Hepatocyte (in vitro differentiated cells): ENCODE data around the gene PEA15. TPM values are rescaled to one million over a fixed set of nuclear protein-coding genes. Genes with fewer than 3 reads are reported as not detected.

Source experiments
- DNase-seq: peaks from one replicate; pipeline ENCODE4 v3.0.0-alpha.2; 2016; ENCODE audit warnings: low spot score
- H2AFZ ChIP-seq: fragments of 200-600 bp; sonication (generic); 2 replicates; pipeline ENCODE4 v1.6.0; 2016; ENCODE audit warnings: antibody characterized with exemption, mild to moderate bottlenecking
- H3K27ac ChIP-seq: fragments of 200-600 bp; sonication (generic); 2 replicates; pipeline ENCODE4 v1.5.1; 2016; ENCODE audit warnings: mild to moderate bottlenecking
- H3K27me3 ChIP-seq: fragments of 200-600 bp; sonication (generic); 2 replicates; pipeline ENCODE4 v1.6.1; 2016
- H3K36me3 ChIP-seq: fragments of 200-600 bp; sonication (generic); replicated peaks from 2 replicates; pipeline ENCODE4 v1.5.1; 2016; ENCODE audit warnings: low read depth; ENCODE audit not compliant: insufficient read depth
- H3K4me1 ChIP-seq: fragments of 200-600 bp; sonication (generic); 2 replicates; pipeline ENCODE4 v1.5.1; 2016; ENCODE audit warnings: mild to moderate bottlenecking, moderate library complexity; ENCODE audit not compliant: insufficient read depth
- H3K4me2 ChIP-seq: fragments of 200-600 bp; sonication (generic); 2 replicates; pipeline ENCODE4 v1.6.0; 2016
- H3K4me3 ChIP-seq: fragments of 200-600 bp; sonication (generic); 2 replicates; pipeline ENCODE4 v1.5.1; 2016; ENCODE audit warnings: mild to moderate bottlenecking
- H3K79me2 ChIP-seq: fragments of 200-600 bp; sonication (generic); 2 replicates; pipeline ENCODE4 v1.6.0; 2017; ENCODE audit warnings: mild to moderate bottlenecking
- H3K9me2 ChIP-seq: fragments of 200-600 bp; sonication (generic); replicated peaks from 2 replicates; pipeline ENCODE4 v1.6.0; 2017; ENCODE audit warnings: mild to moderate bottlenecking; ENCODE audit not compliant: insufficient read depth
- H3K9me3 ChIP-seq: fragments of 200-600 bp; sonication (generic); 2 replicates; pipeline ENCODE4 v1.5.1; 2016; ENCODE audit warnings: low read depth, mild to moderate bottlenecking
- H4K20me1 ChIP-seq: fragments of 200-600 bp; sonication (generic); 2 replicates; pipeline ENCODE4 v1.6.0; 2016; ENCODE audit warnings: mild to moderate bottlenecking; ENCODE audit not compliant: insufficient read depth, poor library complexity, severe bottlenecking
- CTCF ChIP-seq: fragments of 200-600 bp; sonication (generic); IDR thresholded peaks from 2 replicates; pipeline ENCODE4 v1.5.1; 2016; ENCODE audit warnings: antibody characterized with exemption, mild to moderate bottlenecking; ENCODE audit not compliant: poor library complexity
- EZH2 ChIP-seq: fragments of 200-600 bp; sonication (generic); IDR thresholded peaks from 2 replicates; pipeline ENCODE4 v1.6.1; 2016; ENCODE audit warnings: antibody characterized with exemption, mild to moderate bottlenecking, borderline replicate concordance
- EZH2phosphoT487 ChIP-seq: fragments of 200-600 bp; sonication (generic); IDR thresholded peaks from one replicate; pipeline ENCODE4 v1.6.1; 2018; ENCODE audit warnings: antibody characterized with exemption, mild to moderate bottlenecking, low read depth, moderate library complexity; ENCODE audit not compliant: unreplicated experiment, severe bottlenecking
- WGBS: methylation state at CpG from one replicate; pipeline ENCODE4 v1.1.6; 2016; ENCODE audit warnings: low lambda C conversion rate; ENCODE audit errors: missing lambda C conversion rate; 5-methylcytosine and 5-hydroxymethylcytosine counted together
- polyA plus RNA-seq: library from polyadenylated mRNA; unstranded; fragments of >200 nt; fragmentation: Nextera tagmentation; extraction: Ambion mirVana; gene quantifications from 2 replicates; pipeline ENCODE4 v1.2.1, GENCODE V29; 2016
- total RNA-seq: library from RNA; depleted of rRNA; stranded (reverse); fragments of >200 nt; gene quantifications from 2 replicates; pipeline ENCODE4 v1.2.3, GENCODE V29; 2014

PEA15 gene
- total and polyA plus RNA-seq, 2 experiments from 2014 or later: 61.1 to 62.0 TPM

DNA sequence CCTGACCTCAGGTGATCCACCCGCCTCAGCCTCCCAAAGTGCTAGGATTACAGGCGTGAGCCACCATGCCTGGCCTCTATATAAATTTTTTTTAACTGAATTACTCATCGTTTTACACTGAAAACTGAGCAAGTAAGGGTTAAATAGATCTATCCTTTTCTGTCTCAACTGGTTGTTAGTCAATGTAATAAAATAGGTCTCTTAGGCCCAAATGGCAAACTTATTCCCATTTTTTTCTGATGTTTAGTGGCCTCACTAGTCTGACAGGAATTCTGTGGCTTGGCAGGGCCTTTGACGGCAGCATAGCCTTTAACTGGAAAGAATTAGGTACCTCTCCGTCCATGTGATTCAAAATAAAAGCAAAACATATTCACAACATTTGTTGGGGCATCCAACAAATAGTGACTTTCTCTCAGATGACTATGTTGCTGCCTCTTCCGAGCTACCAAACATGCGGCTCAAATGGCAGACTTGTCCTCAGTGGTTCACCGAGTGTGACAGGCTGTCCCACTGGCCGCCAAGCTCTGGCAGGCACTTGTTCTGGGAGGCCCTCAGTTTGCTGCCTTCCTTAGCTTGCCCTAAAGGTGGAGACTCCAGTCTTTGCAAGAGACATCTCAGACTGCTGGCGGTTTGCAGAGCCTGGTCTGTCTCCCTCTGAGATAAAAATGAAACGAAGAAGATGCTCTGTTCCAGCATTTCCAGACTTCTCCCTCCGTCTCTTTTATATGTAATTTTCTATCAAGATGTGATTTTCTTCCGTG lies 36.4 kb upstream of the PEA15 start:
- TF ChIP-seq EZH2phosphoT487 (no peak), CTCF (no peak), EZH2 (no peak)
- Histone ChIP-seq H3K4me3 (no peak overlapping the region), H3K27ac (no peak overlapping the region), H3K9me2 (no peaks in the 10 kb centered on the region), H3K9me3 (no peaks in the 10 kb centered on the region), H3K4me2 (no peak overlapping the region), H3K36me3 (no peaks in the 10 kb centered on the region), H2AFZ (no peak overlapping the region), H3K27me3 (no peaks in the 10 kb centered on the region), H3K4me1 (no peaks in the 10 kb centered on the region), H4K20me1 (no peaks in the 10 kb centered on the region), H3K79me2 (no peaks in the 10 kb centered on the region)
- no peak for DNase-seq
- 60% methylated on average over 13 of the region's 13 CpGs for WGBS

- Histone ChIP-seq H3K9me2 (no peaks in the 10 kb centered on the region), H3K79me2 (no peaks in the 10 kb centered on the region), H3K27me3 (no peaks in the 10 kb centered on the region), H2AFZ (no peak overlapping the region), H3K9me3 (no peaks in the 10 kb centered on the region), H3K4me1 (no peaks in the 10 kb centered on the region), H4K20me1 (no peaks in the 10 kb centered on the region), H3K27ac (no peak overlapping the region), H3K4me2 (no peak overlapping the region), H3K4me3 (no peak overlapping the region), H3K36me3 (no peaks in the 10 kb centered on the region)
- TF ChIP-seq EZH2phosphoT487: no peak
- TF ChIP-seq CTCF: no peak
- no peak for TF ChIP-seq EZH2
- DNase-seq: no peak
- 52% methylated on average over 15 of the region's 15 CpGs for WGBS
Observed at GRCh38 chr1:160169553-160170399, 35.4 kb upstream of the PEA15 start.

DNA sequence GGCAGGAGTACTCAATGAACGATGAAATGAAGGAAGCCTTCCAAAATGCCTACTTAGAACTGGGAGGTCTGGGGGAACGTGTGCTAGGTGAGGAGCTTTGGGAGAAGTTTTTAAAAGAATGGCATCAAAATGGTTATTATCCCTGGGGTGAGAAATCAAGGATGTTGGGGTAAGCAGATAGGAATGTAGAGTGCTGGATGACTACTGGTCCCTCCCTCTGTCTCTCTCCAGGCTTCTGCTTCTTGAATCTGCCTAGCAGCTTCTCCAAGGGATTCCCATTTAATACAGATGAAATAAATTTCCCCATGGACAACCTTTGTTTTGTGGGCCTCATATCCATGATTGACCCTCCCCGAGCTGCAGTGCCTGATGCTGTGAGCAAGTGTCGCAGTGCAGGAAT lies 33.8 kb upstream of the PEA15 start:
- no peak for DNase-seq
- no peak overlapping the region for H3K4me2 ChIP-seq

More for the DNA sequence above, 33.8 kb upstream of the PEA15 start:
- Histone ChIP-seq H3K27ac (no peak overlapping the region), H3K79me2 (no peaks in the 10 kb centered on the region), H3K4me1 (no peaks in the 10 kb centered on the region), H3K9me2 (no peaks in the 10 kb centered on the region), H2AFZ (no peak overlapping the region), H4K20me1 (no peaks in the 10 kb centered on the region), H3K36me3 (no peaks in the 10 kb centered on the region), H3K27me3 (no peaks in the 10 kb centered on the region), H3K9me3 (no peaks in the 10 kb centered on the region), H3K4me3 (no peak overlapping the region)
- WGBS: 78% methylated on average over 4 of the region's 4 CpGs
- TF ChIP-seq EZH2 (no peak), EZH2phosphoT487 (no peak), CTCF (no peak)
